ENCODE measurements around the gene VPS50. TPM values are rescaled to one million over a fixed set of nuclear protein-coding genes. Genes with fewer than 3 reads are reported as not detected.

The VPS50 gene
- total RNA-seq, 4 donors from 2014 or later: 14.8 to 25.7 (median 18.9) TPM

- WGBS: 57% methylated on average over 2 of the region's 2 CpGs
- Histone ChIP-seq H3K4me1 (no peaks in the 10 kb centered on the region), H3K4me3 (no peak overlapping the region), H3K27ac (replicated peaks in 1 of 4) (no peak overlapping the region), H3K36me3 (no peaks in the 10 kb centered on the region), H3K9me3 (no peaks in the 10 kb centered on the region), H3K27me3 (no peaks in the 10 kb centered on the region)
- TF ChIP-seq EP300 (IDR thresholded peaks at IDR 0.05) (no peak), CTCF (IDR thresholded peaks at IDR 0.05) (no peak), POLR2AphosphoS5 (IDR thresholded peaks at IDR 0.05) (no peak), POLR2A (IDR thresholded peaks at IDR 0.05; ENCODE audit: low read depth) (no peak)
- intact Hi-C loops (cut with DNase I): no loop called here
- no peak for DNase-seq (ENCODE audit: extremely low spot score)
Observed at GRCh38 chr7:93196336-93196735, 35.8 kb upstream of the VPS50 start.

GRCh38 chr7:93198472-93198871 lies 33.7 kb upstream of the VPS50 start:
- TF ChIP-seq POLR2A (IDR thresholded peaks at IDR 0.05; ENCODE audit: low read depth) (no peak), CTCF (IDR thresholded peaks at IDR 0.05) (no peak), EP300 (IDR thresholded peaks at IDR 0.05) (no peak), POLR2AphosphoS5 (IDR thresholded peaks at IDR 0.05) (no peak)
- intact Hi-C loops (cut with DNase I): no loop called here
- DNase-seq (ENCODE audit: extremely low spot score): no peak
- Histone ChIP-seq H3K4me1 (no peaks in the 10 kb centered on the region), H3K36me3 (no peaks in the 10 kb centered on the region), H3K4me3 (no peak overlapping the region), H3K27ac (replicated peaks in 1 of 4) (no peak overlapping the region), H3K9me3 (no peaks in the 10 kb centered on the region), H3K27me3 (no peaks in the 10 kb centered on the region)

GRCh38 chr7:93202594-93203250 lies 29.4 kb upstream of the VPS50 start:
- TF ChIP-seq EP300 (IDR thresholded peaks at IDR 0.05): no peak
- no peak overlapping the region for H3K4me3 ChIP-seq
- H3K27me3 ChIP-seq: no peaks in the 10 kb centered on the region
- H3K4me1 ChIP-seq: no peaks in the 10 kb centered on the region
- no peaks in the 10 kb centered on the region for H3K9me3 ChIP-seq
- intact Hi-C loops (cut with DNase I): no loop called here
- no peak overlapping the region for H3K27ac ChIP-seq (replicated peaks in 1 of 4)
- 57% methylated on average over 5 of the region's 5 CpGs for WGBS
- no peaks in the 10 kb centered on the region for H3K36me3 ChIP-seq
- no peak for DNase-seq (ENCODE audit: extremely low spot score)

- Histone ChIP-seq H3K4me3 (no peak overlapping the region), H3K36me3 (no peaks in the 10 kb centered on the region), H3K4me1 (no peaks in the 10 kb centered on the region), H3K27me3 (no peaks in the 10 kb centered on the region), H3K27ac (replicated peaks in 1 of 4) (no peak overlapping the region), H3K9me3 (no peaks in the 10 kb centered on the region)
- no peak for TF ChIP-seq POLR2A (IDR thresholded peaks at IDR 0.05; ENCODE audit: low read depth)
- no peak for TF ChIP-seq CTCF (IDR thresholded peaks at IDR 0.05)
- TF ChIP-seq EP300 (IDR thresholded peaks at IDR 0.05): no peak
- TF ChIP-seq POLR2AphosphoS5 (IDR thresholded peaks at IDR 0.05): no peak
- WGBS: 100% methylated on average over 3 of the region's 3 CpGs
- DNase-seq (ENCODE audit: extremely low spot score): no peak
- intact Hi-C loops (cut with DNase I): no loop called here
Observed at GRCh38 chr7:93203496-93203895, 28.7 kb upstream of the VPS50 start.

- 72% methylated on average over 2 of the region's 2 CpGs for whole genome bisulfite sequencing
- no peaks in the 10 kb centered on the region for H3K27me3 ChIP-seq
- no peaks in the 10 kb centered on the region for H3K36me3 ChIP-seq
- intact Hi-C loops (cut with DNase I): no loop called here
- no peak for DNase-seq (ENCODE audit: extremely low spot score)
- TF ChIP-seq CTCF (IDR thresholded peaks at IDR 0.05) (no peak), POLR2AphosphoS5 (IDR thresholded peaks at IDR 0.05) (no peak), POLR2A (IDR thresholded peaks at IDR 0.05; ENCODE audit: low read depth) (no peak), EP300 (IDR thresholded peaks at IDR 0.05) (no peak)
- H3K9me3 ChIP-seq: no peaks in the 10 kb centered on the region
- no peak overlapping the region for H3K4me3 ChIP-seq
- no peaks in the 10 kb centered on the region for H3K4me1 ChIP-seq
- H3K27ac ChIP-seq (replicated peaks in 1 of 4): no peak overlapping the region
Observed at GRCh38 chr7:93205046-93205445, 27.1 kb upstream of the VPS50 start.

Data from esophagus muscularis mucosa (tissue), 4 donors.